H9 (cell line): ENCODE data around the gene STRA6. TPM values are rescaled to one million over a fixed set of nuclear protein-coding genes. Genes with fewer than 3 reads are reported as not detected.

ENCODE experiments used
- DNase-seq: peaks from one replicate; pipeline ENCODE4 v3.0.0-alpha.2; 2017
- H2AFZ ChIP-seq: one replicate; pipeline ENCODE4 v1.6.1; 2013; ENCODE audit warnings: mild to moderate bottlenecking, low read length, control low read depth, moderate library complexity
- H2AK5ac ChIP-seq: 2 replicates; pipeline ENCODE4 v1.6.1; 2013; ENCODE audit warnings: low read length, control low read depth, mixed read lengths; ENCODE audit not compliant: insufficient read length
- H2BK120ac ChIP-seq: one replicate; pipeline ENCODE4 v1.6.1; 2013; ENCODE audit warnings: low read depth, mild to moderate bottlenecking, low read length, control low read depth, inconsistent platforms; ENCODE audit not compliant: poor library complexity, severe bottlenecking
- H2BK12ac ChIP-seq: 2 replicates; pipeline ENCODE4 v1.6.1; 2013; ENCODE audit warnings: low read length, control low read depth, mixed read lengths, low read depth; ENCODE audit not compliant: insufficient read length
- H2BK15ac ChIP-seq: 2 replicates; pipeline ENCODE4 v1.6.1; 2013; ENCODE audit warnings: low read depth, low read length, control low read depth
- H2BK20ac ChIP-seq: one replicate; pipeline ENCODE4 v1.6.1; 2013; ENCODE audit warnings: low read depth, mild to moderate bottlenecking, low read length, control low read depth, inconsistent platforms; ENCODE audit not compliant: poor library complexity, severe bottlenecking
- H2BK5ac ChIP-seq: 2 replicates; pipeline ENCODE4 v1.6.1; 2013; ENCODE audit warnings: low read length, control low read depth, mixed read lengths; ENCODE audit not compliant: insufficient read length
- H3K14ac ChIP-seq: 2 replicates; pipeline ENCODE4 v1.6.1; 2013; ENCODE audit warnings: low read length, control low read depth; ENCODE audit not compliant: insufficient read depth
- H3K18ac ChIP-seq: 2 replicates; pipeline ENCODE4 v1.6.1; 2013; ENCODE audit warnings: low read depth, mild to moderate bottlenecking, mixed read lengths, low read length, control low read depth; ENCODE audit not compliant: insufficient read length
- H3K23ac ChIP-seq: 2 replicates; pipeline ENCODE4 v1.6.1; 2013; ENCODE audit warnings: low read length, control low read depth, mixed read lengths, low read depth; ENCODE audit not compliant: insufficient read length
- H3K23me2 ChIP-seq: 2 replicates; pipeline ENCODE4 v1.6.1; 2013; ENCODE audit warnings: low read depth, mild to moderate bottlenecking, mixed read lengths, low read length, control low read depth; ENCODE audit not compliant: insufficient read length, poor library complexity, severe bottlenecking
- H3K27ac ChIP-seq: 2 replicates; pipeline ENCODE4 v1.5.1; 2013; ENCODE audit warnings: low read length, control low read depth, mixed read lengths, low read depth; ENCODE audit not compliant: insufficient read length
- H3K27me3 ChIP-seq: 2 replicates; pipeline ENCODE4 v1.6.1; 2013; ENCODE audit warnings: low read length, control low read depth, inconsistent platforms; ENCODE audit not compliant: insufficient read depth
- H3K4ac ChIP-seq: 2 replicates; pipeline ENCODE4 v1.6.1; 2013; ENCODE audit warnings: low read depth, mild to moderate bottlenecking, control low read depth, inconsistent platforms, low read length, moderate library complexity
- H3K4me1 ChIP-seq: 2 replicates; pipeline ENCODE4 v1.6.1; 2013; ENCODE audit warnings: low read length, control low read depth, inconsistent platforms; ENCODE audit not compliant: insufficient read depth
- H3K4me2 ChIP-seq: 2 replicates; pipeline ENCODE4 v1.6.1; 2013; ENCODE audit warnings: low read length, control low read depth, mixed read lengths; ENCODE audit not compliant: insufficient read length, insufficient read depth
- H3K56ac ChIP-seq: 2 replicates; pipeline ENCODE4 v1.6.1; 2013; ENCODE audit warnings: low read depth, mild to moderate bottlenecking, mixed read lengths, low read length, control low read depth; ENCODE audit not compliant: insufficient read length
- H3K79me1 ChIP-seq: 2 replicates; pipeline ENCODE4 v1.6.1; 2013; ENCODE audit warnings: low read depth, mild to moderate bottlenecking, moderate library complexity, low read length, control low read depth, inconsistent platforms; ENCODE audit not compliant: insufficient read depth, poor library complexity, severe bottlenecking
- H3K79me2 ChIP-seq: 2 replicates; pipeline ENCODE4 v1.6.1; 2013; ENCODE audit warnings: low read length, control low read depth, inconsistent platforms; ENCODE audit not compliant: insufficient read depth
- H3K9ac ChIP-seq: 2 replicates; pipeline ENCODE4 v1.6.1; 2013; ENCODE audit warnings: low read length, control low read depth, mixed read lengths; ENCODE audit not compliant: insufficient read length; ENCODE audit errors: extremely low read depth
- H3K9me3 ChIP-seq: one replicate; pipeline ENCODE4 v1.6.1; 2013; ENCODE audit warnings: low read depth, low read length, inconsistent platforms; ENCODE audit not compliant: control insufficient read depth
- H3T11ph ChIP-seq: one replicate; pipeline ENCODE4 v1.6.1; 2013; ENCODE audit warnings: mild to moderate bottlenecking, low read length, control low read depth, inconsistent platforms
- H4K20me1 ChIP-seq: one replicate; pipeline ENCODE4 v1.6.1; 2013; ENCODE audit not compliant: control insufficient read depth, insufficient read length, insufficient read depth
- H4K5ac ChIP-seq: 2 replicates; pipeline ENCODE4 v1.6.1; 2013; ENCODE audit warnings: low read depth, mild to moderate bottlenecking, mixed read lengths, low read length, control low read depth; ENCODE audit not compliant: insufficient read length
- H4K8ac ChIP-seq: replicated peaks from 2 replicates; pipeline ENCODE4 v1.6.1; 2013; ENCODE audit warnings: low read length, control low read depth, mixed read lengths, low read depth; ENCODE audit not compliant: insufficient read length
- H4K91ac ChIP-seq: 2 replicates; pipeline ENCODE4 v1.6.1; 2013; ENCODE audit warnings: low read depth, mild to moderate bottlenecking, moderate library complexity, mixed read lengths, low read length, control low read depth; ENCODE audit not compliant: insufficient read length
- H3K27ac Mint-ChIP-seq, 3 experiments: 2 replicates in 2 of 3; 3 replicates in 1 of 3; pipeline ENCODE4 v1.8.0; 2020 to 2021; ENCODE audit warnings: mixed read lengths in 3 of 3, mild to moderate bottlenecking in 1 of 3, moderate library complexity in 1 of 3
- H3K27me3 Mint-ChIP-seq: 2 replicates; pipeline ENCODE4 v1.8.0; 2021; ENCODE audit warnings: low read depth, mild to moderate bottlenecking, moderate library complexity, mixed read lengths
- H3K36me3 Mint-ChIP-seq, 3 experiments: 2 replicates in 2 of 3; 3 replicates in 1 of 3; pipeline ENCODE4 v1.8.0; 2020 to 2021; ENCODE audit warnings: low read depth in 3 of 3, mixed read lengths in 3 of 3; ENCODE audit not compliant: insufficient read depth in 1 of 3
- H3K4me1 Mint-ChIP-seq, 2 experiments: 2 replicates each; pipeline ENCODE4 v1.8.0; 2020; ENCODE audit warnings: mixed read lengths in 2 of 2
- H3K4me3 Mint-ChIP-seq, 2 experiments: 2 replicates in 1 of 2; 3 replicates in 1 of 2; pipeline ENCODE4 v1.8.0; 2020 to 2021; ENCODE audit warnings: mild to moderate bottlenecking in 2 of 2, mixed read lengths in 2 of 2, moderate library complexity in 1 of 2
- H3K9me3 Mint-ChIP-seq, 2 experiments: 2 replicates in 1 of 2; 3 replicates in 1 of 2; pipeline ENCODE4 v1.8.0; 2020; ENCODE audit warnings: mild to moderate bottlenecking in 2 of 2, mixed read lengths in 2 of 2, moderate library complexity in 1 of 2
- CTCF ChIP-seq: fragments of 200-600 bp; sonication (generic); conservative IDR thresholded peaks from 3 replicates; pipeline ENCODE4 v1.8.0; 2021; ENCODE audit warnings: antibody characterized with exemption, mild to moderate bottlenecking
- WGBS: extraction: QIAGEN DNeasy Blood & Tissue Kit; methylation state at CpG from one replicate; pipeline ENCODE4 v1.1.7; 2013; ENCODE audit warnings: missing lambda C conversion rate, low lambda C conversion rate, mixed read lengths; ENCODE audit not compliant: insufficient read length; ENCODE audit errors: extremely low coverage; 5-methylcytosine and 5-hydroxymethylcytosine counted together
- total RNA-seq: library from RNA; stranded (reverse); gene quantifications from 2 replicates; pipeline ENCODE4 v1.2.1, GENCODE V29; 2021

Gene STRA6
- total RNA-seq, 1 experiment from 2014 or later, result 12.8 TPM

- Histone ChIP-seq H3K18ac (no peak overlapping the region), H3K4me1 (peaks cover 7% of the 10 kb centered on the region; the same call in 1 of the 2 replicates), H3K14ac (no peak overlapping the region), H4K5ac (no peak overlapping the region), H2BK20ac (no peak overlapping the region), H3K9me3 (no peaks in the 10 kb centered on the region), H4K91ac (no peak overlapping the region), H4K8ac (no peak overlapping the region), H2BK15ac (no peak overlapping the region), H3K9ac (no peak overlapping the region), H3K27ac (no peak overlapping the region), H2BK120ac (no peak overlapping the region), H3K23ac (no peak overlapping the region), H2BK5ac (no peak overlapping the region), H3K79me2 (no peaks in the 10 kb centered on the region), H3K56ac (no peak overlapping the region), H2AK5ac (no peak overlapping the region), H3K27me3 (no peaks in the 10 kb centered on the region), H4K20me1 (no peaks in the 10 kb centered on the region), H2AFZ (no peak overlapping the region), H2BK12ac (no peak overlapping the region), H3K79me1 (no peaks in the 10 kb centered on the region), H3T11ph (no peak overlapping the region), H3K4ac (no peak overlapping the region), H3K23me2 (no peaks in the 10 kb centered on the region), H3K4me2 (no peak overlapping the region)
- H3K9me3 Mint-ChIP-seq, result no peaks in the 10 kb centered on the region
- peaks cover 16% of the 10 kb centered on the region for H3K27me3 Mint-ChIP-seq
- no peak for TF ChIP-seq CTCF
- DNase-seq, result no peak
- no peak overlapping the region for H3K4me3 Mint-ChIP-seq
- peaks cover 11 to 26% of the 10 kb centered on the region in 2 experiments for H3K4me1 Mint-ChIP-seq
- no CpG with 5 or more reads among the region's 7 CpGs for WGBS
- H3K27ac Mint-ChIP-seq, result no peak overlapping the region
- H3K36me3 Mint-ChIP-seq, result peaks cover 0 to 4% (median 2%) of the 10 kb centered on the region in 3 experiments; a peak in 3 of 7 replicates
Measured at GRCh38 chr15:74196175-74196574, 6.4 kb downstream of the STRA6 start.
